ENCODE results near the gene PCDHGA11.
"Not testable (repeated sequence)": the region's sequence is repeated elsewhere in the genome, so short reads cannot be mapped to it uniquely, and the experiment has no call there.

The PCDHGA11 gene

DNA sequence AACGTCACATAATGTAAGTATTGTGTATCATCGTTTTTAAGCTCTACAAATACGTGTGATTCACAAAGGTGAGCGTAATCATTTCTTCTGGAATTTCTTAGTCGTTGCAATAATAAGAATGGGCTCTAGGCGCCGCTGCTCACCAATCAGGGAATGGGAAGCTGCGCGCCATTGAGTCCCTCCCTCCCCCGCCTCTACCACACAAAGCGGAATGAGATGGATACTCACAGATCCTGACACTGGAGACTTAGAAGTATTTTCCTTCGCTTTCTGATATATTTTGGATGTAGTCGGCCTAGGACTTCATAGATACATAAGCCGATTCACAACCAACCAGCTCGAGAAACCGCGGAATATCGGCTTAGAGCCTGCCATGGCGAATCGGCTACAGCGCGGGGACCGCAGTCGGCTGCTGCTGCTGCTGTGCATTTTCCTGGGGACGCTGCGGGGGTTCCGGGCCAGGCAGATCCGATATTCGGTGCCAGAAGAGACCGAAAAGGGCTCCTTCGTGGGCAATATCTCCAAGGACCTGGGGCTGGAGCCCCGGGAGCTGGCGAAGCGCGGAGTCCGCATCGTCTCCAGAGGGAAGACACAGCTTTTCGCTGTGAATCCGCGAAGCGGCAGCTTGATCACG lies at the start of gene PCDHGA11:
Gene PCDHGA11, plus strand, starts transcription at position 197 of the 634 bp plus-strand sequence. Its CDS starts 177 bp downstream, at position 374.
- DNase-seq (ENCODE audit: low read depth in 2 of 2) = no peak

DNA sequence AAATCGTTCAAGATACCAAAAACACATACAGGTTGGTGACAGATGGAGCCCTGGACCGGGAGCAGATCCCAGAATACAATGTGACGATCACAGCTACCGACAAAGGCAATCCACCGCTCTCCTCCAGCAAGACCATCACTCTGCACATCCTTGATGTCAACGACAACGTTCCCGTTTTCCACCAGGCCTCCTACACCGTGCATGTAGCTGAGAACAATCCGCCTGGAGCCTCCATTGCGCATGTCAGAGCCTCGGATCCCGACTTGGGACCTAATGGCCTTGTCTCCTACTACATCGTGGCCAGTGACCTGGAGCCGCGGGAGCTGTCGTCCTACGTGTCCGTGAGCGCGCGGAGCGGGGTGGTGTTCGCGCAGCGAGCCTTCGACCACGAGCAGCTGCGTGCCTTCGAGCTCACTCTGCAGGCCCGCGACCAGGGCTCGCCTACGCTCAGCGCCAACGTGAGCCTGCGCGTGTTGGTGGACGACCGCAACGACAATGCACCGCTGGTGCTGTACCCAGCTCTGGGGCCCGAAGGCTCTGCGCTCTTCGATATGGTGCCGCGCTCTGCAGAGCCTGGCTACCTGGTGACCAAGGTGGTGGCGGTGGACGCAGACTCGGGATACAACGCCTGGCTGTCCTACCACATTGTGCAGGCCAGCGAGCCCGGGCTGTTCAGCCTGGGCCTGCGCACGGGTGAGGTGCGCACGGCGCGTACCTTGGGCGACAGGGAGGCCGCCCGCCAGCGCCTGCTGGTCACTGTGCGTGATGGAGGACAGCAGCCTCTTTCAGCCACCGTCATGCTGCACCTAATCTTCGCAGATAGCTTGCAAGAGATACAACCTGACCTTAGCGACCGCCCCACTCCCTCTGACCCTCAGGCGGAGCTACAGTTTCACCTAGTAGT lies 49.0 kb upstream of the PCDHGA11 start:
- DNase-seq (ENCODE audit: low read depth in 2 of 2) = no peak

DNA sequence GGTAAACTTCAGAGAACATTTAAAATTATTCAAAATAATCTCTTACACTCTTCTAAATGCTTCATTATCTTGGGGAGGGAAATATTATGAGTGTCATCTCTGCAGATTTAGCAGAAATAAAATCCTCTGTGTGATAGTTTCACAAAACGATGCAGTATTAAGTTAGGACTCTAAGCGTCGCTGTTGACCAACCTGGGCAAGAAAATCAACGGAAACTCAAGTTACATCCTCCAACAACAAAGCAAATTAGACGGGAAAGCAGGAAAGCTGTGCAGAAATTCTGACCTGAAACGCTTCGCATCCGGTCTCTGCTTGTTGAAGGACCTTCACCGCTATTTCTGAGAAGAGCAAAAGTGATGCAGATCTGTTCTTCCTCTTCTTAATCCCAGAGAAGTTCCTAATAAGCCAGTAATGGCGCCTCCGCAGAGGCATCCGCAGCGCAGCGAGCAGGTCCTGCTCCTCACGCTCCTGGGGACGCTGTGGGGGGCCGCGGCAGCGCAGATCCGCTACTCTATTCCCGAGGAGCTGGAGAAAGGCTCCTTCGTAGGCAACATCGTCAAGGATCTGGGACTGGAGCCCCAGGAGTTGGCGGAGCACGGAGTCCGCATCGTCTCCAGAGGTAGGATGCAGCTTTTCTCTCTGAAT lies 47.1 kb upstream of the PCDHGA11 start, which contains the start of gene PCDHGA6:
Gene PCDHGA6, plus strand, starts transcription at position 219 of the 645 bp plus-strand sequence. Its CDS starts 193 bp downstream, at position 412.
- DNase-seq (ENCODE audit: low read depth in 2 of 2) = no peak

DNA sequence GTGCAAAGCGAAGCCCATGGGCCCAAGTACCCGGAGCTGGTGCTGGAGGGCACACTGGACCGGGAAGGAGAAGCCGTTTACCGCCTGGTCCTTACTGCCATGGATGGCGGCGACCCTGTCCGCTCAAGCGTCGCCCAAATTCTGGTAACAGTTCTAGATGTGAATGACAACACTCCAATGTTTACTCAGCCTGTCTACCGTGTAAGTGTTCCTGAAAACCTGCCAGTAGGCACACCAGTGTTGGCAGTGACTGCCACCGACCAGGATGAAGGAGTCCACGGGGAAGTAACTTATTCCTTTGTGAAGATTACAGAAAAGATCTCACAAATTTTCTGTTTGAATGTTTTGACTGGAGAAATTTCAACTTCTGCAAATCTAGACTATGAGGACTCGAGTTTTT lies 46.2 kb upstream of the PCDHGA11 start:
- no peak for DNase-seq (ENCODE audit: low read depth in 2 of 2)

DNA sequence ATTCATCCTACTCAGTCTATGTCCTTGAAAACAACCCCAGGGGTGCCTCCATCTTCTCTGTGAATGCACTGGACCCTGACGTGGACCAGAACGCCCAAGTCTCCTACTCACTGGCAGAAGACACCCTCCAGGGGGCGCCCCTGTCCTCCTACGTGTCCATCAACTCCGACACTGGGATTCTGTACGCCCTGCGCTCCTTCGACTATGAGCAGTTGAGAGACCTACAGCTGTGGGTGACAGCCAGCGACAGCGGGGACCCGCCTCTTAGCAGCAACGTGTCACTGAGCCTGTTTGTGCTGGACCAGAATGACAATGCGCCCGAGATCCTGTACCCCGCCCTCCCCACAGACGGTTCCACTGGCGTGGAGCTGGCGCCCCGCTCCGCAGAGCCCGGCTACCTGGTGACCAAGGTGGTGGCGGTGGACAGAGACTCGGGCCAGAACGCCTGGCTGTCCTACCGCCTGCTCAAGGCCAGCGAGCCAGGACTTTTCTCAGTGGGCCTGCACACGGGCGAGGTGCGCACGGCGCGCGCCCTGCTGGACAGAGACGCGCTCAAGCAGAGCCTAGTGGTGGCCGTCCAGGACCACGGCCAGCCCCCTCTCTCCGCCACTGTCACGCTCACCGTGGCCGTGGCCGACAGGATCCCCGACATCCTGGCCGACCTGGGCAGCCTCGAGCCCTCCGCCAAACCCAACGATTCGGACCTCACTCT lies 45.3 kb upstream of the PCDHGA11 start:
- not testable (repeated sequence) for DNase-seq (ENCODE audit: low read depth in 2 of 2)

DNA sequence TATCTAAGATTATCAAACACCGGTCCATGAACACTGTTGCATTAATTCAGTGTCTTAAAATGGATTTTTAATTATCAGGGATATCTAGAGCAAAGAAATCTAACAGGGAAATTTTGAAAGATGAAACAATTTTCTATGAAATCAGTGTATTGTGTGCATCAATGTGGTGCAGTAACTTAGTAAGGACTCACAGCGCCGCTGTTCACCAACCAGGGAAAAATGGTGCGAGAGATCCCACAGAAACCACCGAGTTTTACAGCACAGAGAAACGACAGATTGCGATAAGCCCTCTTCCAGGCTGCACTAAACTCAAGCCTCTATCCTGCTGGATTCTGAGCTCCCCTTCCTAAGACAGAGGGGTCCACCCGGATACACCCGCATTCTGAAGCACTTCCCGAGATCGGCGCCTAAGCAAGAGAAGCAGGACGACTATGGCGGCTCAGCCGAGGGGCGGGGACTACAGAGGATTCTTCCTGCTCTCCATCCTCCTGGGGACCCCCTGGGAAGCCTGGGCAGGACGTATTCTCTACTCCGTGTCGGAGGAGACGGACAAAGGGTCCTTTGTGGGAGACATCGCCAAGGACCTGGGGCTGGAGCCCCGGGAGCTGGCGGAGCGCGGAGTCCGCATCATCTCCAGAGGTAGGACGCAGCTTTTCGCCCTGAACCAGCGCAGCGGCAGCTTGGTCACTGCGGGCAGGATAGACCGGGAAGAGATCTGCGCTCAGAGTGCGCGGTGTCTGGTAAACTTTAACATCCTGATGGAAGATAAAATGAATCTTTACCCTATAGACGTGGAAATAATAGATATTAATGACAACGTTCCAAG lies 38.2 kb upstream of the PCDHGA11 start, which contains the start of gene PCDHGA7:
Gene PCDHGA7, plus strand, starts transcription at position 274 of the 826 bp plus-strand sequence. Its CDS starts 158 bp downstream, at position 432.
- DNase-seq (ENCODE audit: low read depth in 2 of 2) = no peak

DNA sequence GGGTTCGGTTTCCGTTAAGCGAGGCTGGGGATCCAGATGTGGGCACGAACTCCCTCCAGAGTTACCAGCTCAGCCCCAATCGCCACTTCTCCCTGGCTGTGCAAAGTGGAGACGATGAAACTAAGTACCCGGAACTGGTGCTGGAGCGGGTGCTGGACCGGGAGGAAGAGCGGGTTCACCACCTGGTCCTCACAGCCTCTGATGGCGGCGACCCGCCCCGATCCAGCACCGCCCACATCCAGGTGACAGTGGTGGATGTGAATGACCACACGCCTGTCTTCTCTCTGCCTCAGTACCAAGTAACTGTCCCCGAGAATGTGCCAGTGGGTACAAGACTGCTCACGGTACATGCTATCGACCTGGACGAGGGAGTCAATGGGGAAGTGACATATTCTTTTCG lies 37.5 kb upstream of the PCDHGA11 start:
- no peak for DNase-seq (ENCODE audit: low read depth in 2 of 2)

DNA sequence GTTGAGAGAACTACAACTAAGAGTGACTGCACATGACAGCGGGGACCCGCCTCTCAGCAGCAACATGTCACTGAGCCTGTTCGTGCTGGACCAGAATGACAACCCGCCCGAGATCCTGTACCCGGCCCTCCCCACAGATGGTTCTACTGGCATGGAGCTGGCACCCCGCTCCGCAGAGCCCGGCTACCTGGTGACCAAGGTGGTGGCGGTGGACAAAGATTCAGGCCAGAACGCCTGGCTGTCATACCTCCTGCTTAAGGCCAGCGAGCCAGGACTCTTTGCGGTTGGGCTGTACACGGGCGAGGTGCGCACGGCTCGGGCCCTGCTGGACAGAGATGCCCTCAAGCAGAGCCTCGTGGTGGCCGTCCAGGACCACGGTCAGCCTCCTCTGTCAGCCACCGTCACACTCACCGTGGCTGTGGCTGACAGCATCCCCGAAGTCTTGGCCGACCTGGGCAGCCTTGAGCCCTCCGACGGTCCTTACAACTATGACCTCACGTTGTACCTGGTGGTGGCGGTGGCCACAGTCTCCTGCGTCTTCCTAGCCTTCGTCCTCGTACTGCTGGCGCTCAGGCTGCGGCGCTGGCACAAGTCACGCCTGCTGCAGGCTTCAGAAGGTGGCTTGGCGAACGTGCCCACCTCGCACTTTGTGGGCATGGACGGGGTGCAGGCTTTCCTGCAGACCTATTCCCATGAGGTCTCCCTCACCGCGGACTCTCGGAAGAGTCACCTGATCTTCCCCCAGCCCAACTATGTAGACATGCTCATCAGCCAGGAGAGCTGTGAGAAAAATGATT lies 36.2 kb upstream of the PCDHGA11 start:
- no peak for DNase-seq (ENCODE audit: low read depth in 2 of 2)

DNA sequence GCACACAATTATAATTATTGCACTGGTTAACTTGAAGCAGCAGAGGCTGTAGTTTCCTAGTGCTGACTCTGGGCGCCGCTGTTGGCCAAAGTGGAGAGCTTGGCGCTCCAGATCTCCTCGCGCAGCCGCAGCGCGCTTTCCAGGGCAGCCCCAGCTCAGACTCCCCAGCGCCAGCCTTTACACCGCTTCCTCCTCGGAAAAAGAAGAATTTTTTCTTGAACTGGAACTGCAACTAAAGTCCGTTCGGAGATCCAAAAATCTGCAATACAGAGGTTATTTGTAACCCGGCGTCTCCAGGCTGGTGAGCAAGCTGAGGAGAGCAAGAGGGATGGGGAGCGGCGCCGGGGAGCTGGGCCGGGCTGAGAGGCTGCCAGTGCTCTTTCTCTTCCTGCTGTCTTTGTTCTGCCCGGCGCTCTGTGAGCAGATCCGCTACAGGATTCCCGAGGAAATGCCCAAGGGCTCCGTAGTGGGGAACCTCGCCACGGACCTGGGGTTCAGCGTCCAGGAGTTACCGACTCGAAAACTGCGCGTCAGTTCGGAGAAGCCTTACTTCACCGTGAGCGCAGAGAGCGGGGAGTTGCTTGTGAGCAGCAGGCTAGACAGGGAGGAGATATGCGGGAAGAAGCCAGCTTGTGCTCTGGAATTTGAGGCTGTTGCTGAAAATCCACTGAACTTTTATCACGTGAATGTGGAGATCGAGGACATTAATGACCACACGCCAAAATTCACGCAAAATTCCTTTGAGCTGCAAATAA lies 33.1 kb upstream of the PCDHGA11 start, which contains the start of gene PCDHGB4:
Gene PCDHGB4, plus strand, starts transcription at position 142 of the 755 bp plus-strand sequence. Its CDS starts 187 bp downstream, at position 329.
- DNase-seq (ENCODE audit: low read depth in 2 of 2) = not testable (repeated sequence)

DNA sequence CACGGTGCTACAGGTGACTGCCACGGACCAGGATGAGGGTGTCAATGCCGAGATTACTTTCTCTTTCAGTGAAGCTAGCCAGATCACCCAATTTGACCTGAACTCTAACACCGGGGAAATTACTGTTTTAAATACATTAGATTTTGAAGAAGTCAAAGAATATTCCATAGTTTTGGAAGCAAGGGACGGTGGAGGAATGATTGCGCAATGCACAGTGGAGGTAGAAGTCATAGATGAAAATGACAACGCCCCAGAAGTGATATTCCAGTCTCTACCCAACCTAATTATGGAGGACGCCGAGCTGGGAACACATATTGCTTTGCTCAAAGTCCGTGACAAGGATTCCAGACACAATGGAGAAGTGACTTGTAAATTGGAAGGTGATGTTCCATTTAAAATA lies 32.2 kb upstream of the PCDHGA11 start:
- DNase-seq (ENCODE audit: low read depth in 2 of 2) = no peak

DNA sequence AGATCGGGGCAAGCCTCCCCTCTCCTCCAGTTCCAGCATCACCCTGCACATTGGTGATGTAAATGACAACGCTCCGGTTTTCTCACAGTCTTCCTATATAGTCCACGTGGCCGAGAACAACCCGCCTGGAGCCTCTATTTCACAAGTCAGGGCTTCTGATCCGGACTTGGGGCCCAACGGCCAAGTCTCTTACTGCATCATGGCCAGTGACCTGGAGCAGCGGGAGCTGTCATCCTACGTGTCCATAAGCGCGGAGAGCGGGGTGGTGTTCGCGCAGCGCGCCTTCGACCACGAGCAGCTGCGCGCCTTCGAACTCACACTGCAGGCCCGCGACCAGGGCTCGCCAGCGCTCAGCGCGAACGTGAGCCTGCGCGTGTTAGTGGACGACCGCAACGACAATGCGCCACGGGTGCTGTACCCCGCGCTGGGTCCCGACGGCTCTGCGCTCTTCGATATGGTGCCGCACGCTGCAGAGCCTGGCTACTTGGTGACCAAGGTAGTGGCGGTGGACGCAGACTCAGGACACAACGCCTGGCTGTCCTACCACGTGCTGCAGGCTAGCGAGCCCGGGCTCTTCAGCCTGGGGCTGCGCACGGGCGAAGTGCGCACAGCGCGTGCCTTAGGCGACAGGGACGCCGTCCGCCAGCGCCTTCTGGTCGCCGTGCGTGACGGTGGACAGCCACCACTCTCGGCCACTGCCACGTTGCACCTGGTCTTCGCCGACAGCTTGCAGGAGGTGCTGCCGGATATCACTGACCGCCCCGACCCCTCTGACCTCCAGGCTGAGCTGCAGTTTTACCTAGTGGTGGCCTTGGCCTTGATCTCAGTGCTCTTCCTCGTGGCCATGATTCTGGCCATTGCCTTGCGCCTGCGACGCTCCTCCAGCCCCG lies 31.5 kb upstream of the PCDHGA11 start:
- DNase-seq (ENCODE audit: low read depth in 2 of 2) = no peak

DNA sequence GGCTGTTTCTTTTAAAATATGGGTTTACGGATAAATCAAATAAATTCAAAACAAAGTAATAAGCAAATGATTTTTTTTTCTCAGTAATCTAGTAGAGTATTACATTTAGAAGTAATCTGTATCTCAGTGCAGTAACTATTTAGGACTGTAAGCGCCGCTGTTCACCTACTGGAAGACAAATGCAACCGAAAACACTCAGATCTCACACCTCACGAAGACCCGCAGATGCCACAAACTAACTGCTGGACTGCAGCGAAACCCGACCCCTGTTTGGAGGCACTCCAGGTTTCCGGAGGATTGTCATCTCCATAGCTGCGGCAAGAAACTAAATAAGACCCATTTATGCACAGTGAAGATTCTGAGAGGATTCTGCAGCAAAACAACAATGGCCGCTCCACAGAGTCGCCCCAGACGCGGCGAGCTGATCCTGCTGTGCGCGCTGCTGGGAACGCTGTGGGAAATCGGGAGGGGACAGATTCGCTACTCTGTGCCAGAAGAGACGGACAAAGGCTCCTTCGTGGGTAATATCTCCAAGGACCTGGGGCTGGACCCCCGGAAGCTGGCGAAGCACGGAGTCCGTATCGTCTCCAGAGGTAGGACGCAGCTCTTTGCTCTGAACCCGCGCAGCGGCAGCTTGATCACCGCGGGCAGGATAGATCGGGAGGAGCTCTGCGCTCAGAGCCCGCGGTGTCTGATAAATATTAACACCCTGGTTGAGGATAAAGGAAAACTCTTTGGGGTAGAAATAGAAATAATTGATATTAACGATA lies 28.2 kb upstream of the PCDHGA11 start, which contains the start of gene PCDHGA8:
Gene PCDHGA8, plus strand, starts transcription at position 205 of the 770 bp plus-strand sequence. Its CDS starts 181 bp downstream, at position 386.
- no peak for DNase-seq (ENCODE audit: low read depth in 2 of 2)

DNA sequence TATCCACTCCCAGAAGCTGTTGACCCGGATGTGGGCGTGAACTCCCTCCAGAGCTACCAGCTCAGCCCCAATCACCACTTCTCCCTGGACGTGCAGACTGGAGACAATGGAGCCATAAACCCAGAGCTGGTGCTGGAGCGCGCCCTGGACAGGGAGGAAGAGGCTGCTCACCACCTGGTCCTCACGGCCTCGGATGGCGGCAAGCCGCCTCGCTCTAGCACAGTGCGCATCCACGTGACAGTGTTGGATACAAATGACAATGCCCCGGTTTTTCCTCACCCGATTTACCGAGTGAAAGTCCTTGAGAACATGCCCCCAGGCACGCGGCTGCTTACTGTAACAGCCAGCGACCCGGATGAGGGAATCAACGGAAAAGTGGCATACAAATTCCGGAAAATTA lies 27.6 kb upstream of the PCDHGA11 start:
- no peak for DNase-seq (ENCODE audit: low read depth in 2 of 2)

DNA sequence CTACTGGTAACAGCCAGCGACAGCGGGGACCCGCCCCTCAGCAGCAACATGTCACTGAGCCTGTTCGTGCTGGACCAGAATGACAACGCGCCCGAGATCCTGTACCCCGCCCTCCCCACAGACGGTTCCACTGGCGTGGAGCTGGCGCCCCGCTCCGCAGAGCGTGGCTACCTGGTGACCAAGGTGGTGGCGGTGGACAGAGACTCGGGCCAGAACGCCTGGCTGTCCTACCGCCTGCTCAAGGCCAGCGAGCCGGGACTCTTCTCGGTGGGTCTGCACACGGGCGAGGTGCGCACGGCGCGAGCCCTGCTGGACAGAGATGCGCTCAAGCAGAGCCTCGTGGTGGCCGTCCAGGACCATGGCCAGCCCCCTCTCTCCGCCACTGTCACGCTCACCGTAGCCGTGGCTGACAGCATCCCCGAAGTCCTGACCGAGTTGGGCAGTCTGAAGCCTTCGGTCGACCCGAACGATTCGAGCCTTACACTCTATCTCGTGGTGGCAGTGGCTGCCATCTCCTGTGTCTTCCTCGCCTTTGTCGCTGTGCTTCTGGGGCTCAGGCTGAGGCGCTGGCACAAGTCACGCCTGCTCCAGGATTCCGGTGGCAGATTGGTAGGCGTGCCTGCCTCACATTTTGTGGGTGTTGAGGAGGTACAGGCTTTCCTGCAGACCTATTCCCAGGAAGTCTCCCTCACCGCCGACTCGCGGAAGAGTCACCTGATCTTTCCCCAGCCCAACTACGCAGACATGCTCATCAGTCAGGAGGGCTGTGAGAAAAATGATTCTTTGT lies 26.3 kb upstream of the PCDHGA11 start:
- DNase-seq (ENCODE audit: low read depth in 2 of 2) = not testable (repeated sequence)

DNA sequence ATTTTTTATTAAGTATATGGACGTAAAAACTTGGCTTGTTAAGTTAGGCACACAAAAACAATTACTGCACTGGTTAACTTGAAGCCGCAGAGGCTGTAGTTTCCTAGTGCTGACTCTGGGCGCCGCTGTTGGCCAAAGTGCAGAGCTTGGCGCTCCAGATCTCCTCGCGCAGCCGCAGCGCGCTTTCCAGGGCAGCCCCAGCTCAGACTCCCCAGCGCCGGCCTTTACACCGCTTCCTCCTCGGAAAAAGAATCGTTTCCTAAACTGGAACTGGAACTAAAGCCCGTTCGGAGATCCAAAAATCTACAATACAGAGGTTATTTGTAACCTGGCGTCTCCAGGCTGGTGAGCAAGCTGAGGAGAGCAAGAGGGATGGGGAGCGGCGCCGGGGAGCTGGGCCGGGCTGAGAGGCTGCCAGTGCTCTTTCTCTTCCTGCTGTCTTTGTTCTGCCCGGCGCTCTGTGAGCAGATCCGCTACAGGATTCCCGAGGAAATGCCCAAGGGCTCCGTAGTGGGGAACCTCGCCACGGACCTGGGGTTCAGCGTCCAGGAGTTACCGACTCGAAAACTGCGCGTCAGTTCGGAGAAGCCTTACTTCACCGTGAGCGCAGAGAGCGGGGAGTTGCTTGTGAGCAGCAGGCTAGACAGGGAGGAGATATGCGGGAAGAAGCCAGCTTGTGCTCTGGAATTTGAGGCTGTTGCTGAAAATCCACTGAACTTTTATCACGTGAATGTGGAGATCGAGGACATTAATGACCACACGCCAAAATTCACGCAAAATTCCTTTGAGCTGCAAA lies 22.9 kb upstream of the PCDHGA11 start, which contains the start of gene PCDHGB5:
Gene PCDHGB5, plus strand, starts transcription at position 192 of the 796 bp plus-strand sequence. Its CDS starts 181 bp downstream, at position 373.
- not testable (repeated sequence) for DNase-seq (ENCODE audit: low read depth in 2 of 2)
